Trophoblast cell (in vitro differentiated cells and primary cell): ENCODE results near the gene IKZF2.

Source experiments
- DNase-seq, 2 donors: peaks; one replicate each; pipeline ENCODE4 v3.0.0-alpha.2; 2016
- H2AFZ ChIP-seq: 2 replicates; pipeline ENCODE4 v1.6.1; 2013; ENCODE audit warnings: low read length, moderate library complexity, mild to moderate bottlenecking; ENCODE audit not compliant: insufficient read depth, poor library complexity
- H2AK5ac ChIP-seq: 2 replicates; pipeline ENCODE4 v1.6.1; 2013; ENCODE audit warnings: mild to moderate bottlenecking, low read length
- H2BK120ac ChIP-seq: 2 replicates; pipeline ENCODE4 v1.6.1; 2013; ENCODE audit warnings: low read length, mild to moderate bottlenecking, moderate library complexity; ENCODE audit not compliant: insufficient read depth, poor library complexity
- H2BK12ac ChIP-seq: 2 replicates; pipeline ENCODE4 v1.6.1; 2013; ENCODE audit warnings: mild to moderate bottlenecking, low read length, moderate library complexity
- H2BK5ac ChIP-seq: 2 replicates; pipeline ENCODE4 v1.6.1; 2013; ENCODE audit warnings: low read length, low read depth, moderate library complexity, mild to moderate bottlenecking; ENCODE audit not compliant: poor library complexity
- H3K14ac ChIP-seq: 2 replicates; pipeline ENCODE4 v1.6.1; 2013; ENCODE audit warnings: mild to moderate bottlenecking, low read length
- H3K18ac ChIP-seq: 2 replicates; pipeline ENCODE4 v1.6.1; 2013; ENCODE audit warnings: mild to moderate bottlenecking, low read length
- H3K23ac ChIP-seq: 2 replicates; pipeline ENCODE4 v1.6.1; 2013; ENCODE audit warnings: low read length
- H3K27ac ChIP-seq: 2 replicates; pipeline ENCODE4 v1.5.1; 2013; ENCODE audit warnings: low read depth, mild to moderate bottlenecking, inconsistent platforms, low read length, moderate library complexity
- H3K27me3 ChIP-seq: 2 replicates; pipeline ENCODE4 v1.6.1; 2013; ENCODE audit warnings: inconsistent platforms, mild to moderate bottlenecking, low read length, moderate library complexity; ENCODE audit not compliant: insufficient read depth
- H3K36me3 ChIP-seq, 2 experiments: 1 replicate in 1 of 2; 2 replicates in 1 of 2; pipeline ENCODE4 v1.6.1; 2013; ENCODE audit warnings: low read length in 2 of 2, mild to moderate bottlenecking in 2 of 2, moderate library complexity in 1 of 2; ENCODE audit not compliant: insufficient read depth in 2 of 2, control insufficient read depth in 1 of 2
- H3K4ac ChIP-seq: 2 replicates; pipeline ENCODE4 v1.6.1; 2013; ENCODE audit warnings: low read depth, mild to moderate bottlenecking, low read length, moderate library complexity
- H3K4me1 ChIP-seq, 2 experiments: 1 replicate in 1 of 2; 2 replicates in 1 of 2; pipeline ENCODE4 v1.6.1; 2013; ENCODE audit warnings: low read length in 2 of 2, mild to moderate bottlenecking in 2 of 2, moderate library complexity in 1 of 2; ENCODE audit not compliant: insufficient read depth in 2 of 2, control insufficient read depth in 1 of 2
- H3K4me2 ChIP-seq: 2 replicates; pipeline ENCODE4 v1.6.1; 2013; ENCODE audit warnings: inconsistent platforms, mild to moderate bottlenecking, low read length, moderate library complexity
- H3K4me3 ChIP-seq: 2 replicates; pipeline ENCODE4 v1.5.1; 2013; ENCODE audit warnings: mild to moderate bottlenecking, low read depth, low read length, inconsistent platforms
- H3K79me1 ChIP-seq: one replicate; pipeline ENCODE4 v1.6.1; 2013; ENCODE audit warnings: low read length
- H3K79me2 ChIP-seq: 2 replicates; pipeline ENCODE4 v1.6.1; 2013; ENCODE audit warnings: low read length, mild to moderate bottlenecking; ENCODE audit not compliant: control insufficient read depth, insufficient read depth, poor library complexity
- H3K9ac ChIP-seq: 2 replicates; pipeline ENCODE4 v1.6.1; 2013; ENCODE audit warnings: mild to moderate bottlenecking, low read length
- H3K9me3 ChIP-seq: 2 replicates; pipeline ENCODE4 v1.6.1; 2013; ENCODE audit warnings: low read depth, mild to moderate bottlenecking, control low read depth, inconsistent platforms, low read length; ENCODE audit not compliant: insufficient read depth
- H4K12ac ChIP-seq: 2 replicates; pipeline ENCODE4 v1.6.1; 2013; ENCODE audit warnings: low read depth, mild to moderate bottlenecking, low read length, moderate library complexity
- H4K8ac ChIP-seq: 2 replicates; pipeline ENCODE4 v1.6.1; 2013; ENCODE audit warnings: low read depth, mild to moderate bottlenecking, low read length, moderate library complexity
- H4K91ac ChIP-seq: one replicate; pipeline ENCODE4 v1.6.1; 2013; ENCODE audit warnings: low read depth, mild to moderate bottlenecking, low read length, moderate library complexity
- WGBS: extraction: QIAGEN DNeasy Blood & Tissue Kit; methylation state at CpG from one replicate; pipeline ENCODE4 v1.1.7; 2013; ENCODE audit warnings: missing lambda C conversion rate; ENCODE audit not compliant: insufficient read length, insufficient coverage; ENCODE audit errors: extremely low coverage; 5-methylcytosine and 5-hydroxymethylcytosine counted together

Gene IKZF2

GRCh38 chr2:213137064-213137463 is 14.3 kb downstream of the IKZF2 start:
- Histone ChIP-seq H3K4me1 (no peaks in the 10 kb centered on the region), H3K9ac (no peak overlapping the region), H3K18ac (no peak overlapping the region), H2BK5ac (no peak overlapping the region), H3K4me3 (no peak overlapping the region), H3K14ac (no peak overlapping the region), H4K91ac (no peak overlapping the region), H4K8ac (no peak overlapping the region), H3K4ac (no peak overlapping the region), H4K12ac (no peak overlapping the region), H3K27me3 (no peaks in the 10 kb centered on the region), H3K23ac (no peak overlapping the region), H3K36me3 (no peaks in the 10 kb centered on the region), H3K79me2 (no peaks in the 10 kb centered on the region), H2BK120ac (no peak overlapping the region), H3K79me1 (no peaks in the 10 kb centered on the region), H2BK12ac (no peak overlapping the region), H2AFZ (no peak overlapping the region), H3K4me2 (no peak overlapping the region), H3K27ac (no peak overlapping the region), H2AK5ac (no peak overlapping the region), H3K9me3 (no peaks in the 10 kb centered on the region)
- no peak for DNase-seq
- no CpG with 5 or more reads among the region's 4 CpGs for WGBS

- no peak overlapping the region for H3K4ac ChIP-seq
- H2AFZ ChIP-seq, result no peak overlapping the region
- H4K12ac ChIP-seq, result no peak overlapping the region
- no peak overlapping the region for H3K23ac ChIP-seq
- H3K36me3 ChIP-seq, result no peaks in the 10 kb centered on the region
- no peak overlapping the region for H2AK5ac ChIP-seq
- H2BK12ac ChIP-seq, result no peak overlapping the region
- no peaks in the 10 kb centered on the region for H3K79me1 ChIP-seq
- H3K4me1 ChIP-seq, result no peaks in the 10 kb centered on the region
- WGBS, result no CpG with 5 or more reads among the region's 5 CpGs
- H3K27ac ChIP-seq, result no peak overlapping the region
- no peak overlapping the region for H3K4me2 ChIP-seq
- no peaks in the 10 kb centered on the region for H3K79me2 ChIP-seq
- no peak overlapping the region for H3K14ac ChIP-seq
- H3K4me3 ChIP-seq, result no peak overlapping the region
- DNase-seq, result no peak
- no peak overlapping the region for H2BK5ac ChIP-seq
- no peak overlapping the region for H4K8ac ChIP-seq
- H3K9ac ChIP-seq, result no peak overlapping the region
- no peak overlapping the region for H2BK120ac ChIP-seq
- H3K9me3 ChIP-seq, result no peaks in the 10 kb centered on the region
- H3K18ac ChIP-seq, result no peak overlapping the region
- no peak overlapping the region for H4K91ac ChIP-seq
- H3K27me3 ChIP-seq, result no peaks in the 10 kb centered on the region
These were observed 22.1 kb downstream of the IKZF2 start for GRCh38 chr2:213129311-213129710.

GRCh38 chr2:213125646-213126347 is 25.6 kb downstream of the IKZF2 start:
- Histone ChIP-seq H2AK5ac (no peak overlapping the region), H3K27me3 (no peaks in the 10 kb centered on the region), H3K79me1 (no peaks in the 10 kb centered on the region), H3K4me1 (no peaks in the 10 kb centered on the region), H4K91ac (no peak overlapping the region), H3K4me2 (no peak overlapping the region), H3K4me3 (no peak overlapping the region), H2BK120ac (no peak overlapping the region), H3K27ac (no peak overlapping the region), H2BK5ac (no peak overlapping the region), H3K18ac (no peak overlapping the region), H3K14ac (no peak overlapping the region), H3K9ac (no peak overlapping the region), H3K23ac (no peak overlapping the region), H3K36me3 (no peaks in the 10 kb centered on the region), H3K79me2 (no peaks in the 10 kb centered on the region), H2AFZ (no peak overlapping the region), H3K4ac (no peak overlapping the region), H2BK12ac (no peak overlapping the region), H4K12ac (no peak overlapping the region), H4K8ac (no peak overlapping the region), H3K9me3 (no peaks in the 10 kb centered on the region)
- WGBS, result no CpG with 5 or more reads among the region's 3 CpGs
- no peak for DNase-seq

GRCh38 chr2:213122725-213123124 is 28.7 kb downstream of the IKZF2 start:
- no peak overlapping the region for H3K14ac ChIP-seq
- H4K12ac ChIP-seq, result no peak overlapping the region
- H2BK12ac ChIP-seq, result no peak overlapping the region

More at GRCh38 chr2:213122725-213123124, 28.7 kb downstream of the IKZF2 start:
- Histone ChIP-seq H3K4me3 (no peak overlapping the region), H3K4me2 (no peak overlapping the region), H3K18ac (no peak overlapping the region), H4K8ac (no peak overlapping the region), H4K91ac (no peak overlapping the region), H3K23ac (no peak overlapping the region), H3K79me2 (no peaks in the 10 kb centered on the region), H3K4me1 (no peaks in the 10 kb centered on the region), H2AK5ac (no peak overlapping the region), H3K79me1 (no peaks in the 10 kb centered on the region), H3K9ac (no peak overlapping the region), H2AFZ (no peak overlapping the region), H3K36me3 (no peaks in the 10 kb centered on the region), H3K27ac (no peak overlapping the region), H3K4ac (no peak overlapping the region), H2BK120ac (no peak overlapping the region), H3K27me3 (no peaks in the 10 kb centered on the region), H2BK5ac (no peak overlapping the region), H3K9me3 (no peaks in the 10 kb centered on the region)
- WGBS, result no CpG with 5 or more reads among the region's 4 CpGs
- DNase-seq, result no peak
